K562 (cell line): ENCODE data around the gene UBXN4. TPM values are rescaled to one million over a fixed set of nuclear protein-coding genes. Genes with fewer than 3 reads are reported as not detected.

Source experiments
- AFF4 ChIP-seq: sonication (generic); formaldehyde crosslinking; IDR thresholded peaks from 2 replicates; pipeline ENCODE4 v1.8.0; 2023; ENCODE audit warnings: mild to moderate bottlenecking, missing genetic modification reagents
- ARID2 ChIP-seq: fragments of 450-650 bp; IDR thresholded peaks from 2 replicates; pipeline ENCODE4 v1.6.1; 2017; ENCODE audit warnings: antibody characterized with exemption, mild to moderate bottlenecking
- BCOR ChIP-seq: fragments of 450-650 bp; IDR thresholded peaks from 2 replicates; pipeline ENCODE4 v1.6.1; 2016
- ILK ChIP-seq: fragments of 450-650 bp; IDR thresholded peaks from 2 replicates; pipeline ENCODE4 v1.6.1; 2016; ENCODE audit warnings: missing genetic modification characterization, low read depth, mild to moderate bottlenecking, missing compliant biosample characterization, moderate library complexity, borderline replicate concordance
- KLF16 ChIP-seq: IDR thresholded peaks from 2 replicates; pipeline ENCODE4 v1.6.1; 2016; ENCODE audit warnings: antibody characterized with exemption
- LARP7 ChIP-seq: fragments of 450-650 bp; IDR thresholded peaks from 2 replicates; pipeline ENCODE4 v1.6.1; 2016
- NFIC ChIP-seq: fragments of 450-650 bp; IDR thresholded peaks from 2 replicates; pipeline ENCODE4 v1.6.1; 2017; ENCODE audit warnings: mild to moderate bottlenecking, inconsistent platforms
- NR1H2 ChIP-seq: sonication (generic); formaldehyde crosslinking; IDR thresholded peaks from 2 replicates; pipeline ENCODE4 v1.4.0; 2020; ENCODE audit warnings: mild to moderate bottlenecking, missing genetic modification reagents
- PHTF2 ChIP-seq: fragments of 250-450 bp; sonication (Bioruptor Pico); IDR thresholded peaks from 2 replicates; pipeline ENCODE4 v1.5.0; 2021; ENCODE audit warnings: mild to moderate bottlenecking
- POU5F1 ChIP-seq: fragments of 150-350 bp; IDR thresholded peaks from 2 replicates; pipeline ENCODE4 v1.6.1; 2014; ENCODE audit warnings: borderline replicate concordance, low read length, low read depth, mild to moderate bottlenecking; ENCODE audit not compliant: partially characterized antibody
- RFX1 ChIP-seq: fragments of 450-650 bp; IDR thresholded peaks from 2 replicates; pipeline ENCODE4 v1.6.1; 2016; ENCODE audit warnings: mild to moderate bottlenecking, moderate library complexity
- SMAD4 ChIP-seq: fragments of 250-450 bp; sonication (Bioruptor Pico); conservative IDR thresholded peaks from 2 replicates; pipeline ENCODE4 v1.8.0; 2021; ENCODE audit warnings: inconsistent platforms, mild to moderate bottlenecking, moderate library complexity
- ZBTB49 ChIP-seq: sonication (generic); formaldehyde crosslinking; IDR thresholded peaks from 2 replicates; pipeline ENCODE4 v1.8.0; 2022; ENCODE audit warnings: missing genetic modification reagents, mild to moderate bottlenecking, borderline replicate concordance
- ZC3H11A ChIP-seq: IDR thresholded peaks from 2 replicates; pipeline ENCODE4 v1.6.1; 2012; ENCODE audit warnings: low read depth, low read length, improper control_type of control experiment
- ZNF212 ChIP-seq: fragments of 450-650 bp; formaldehyde crosslinking; IDR thresholded peaks from 2 replicates; pipeline ENCODE4 v1.4.0; 2020; ENCODE audit warnings: mild to moderate bottlenecking
- ZNF217 ChIP-seq: sonication (generic); formaldehyde crosslinking; IDR thresholded peaks from 2 replicates; pipeline ENCODE4 v1.8.0; 2022; ENCODE audit warnings: mild to moderate bottlenecking, missing genetic modification reagents
- polyA plus RNA-seq, 8 experiments: library from polyadenylated mRNA; depleted of rRNA in 4 of 8; stranded (reverse) in 5 of 8; unstranded in 3 of 8; fragments of >200 nt; fragmentation: Nextera tagmentation in 2 of 8; fragmentation: Illumina TruSeq in 1 of 8; extraction: Ambion mirVana in 2 of 8; extraction: Trizol in 1 of 8; gene quantifications; 2 replicates each; pipeline versions ENCODE4 v1.2.1 to v1.2.3, GENCODE V29; 2011 to 2014; ENCODE audit warnings: inconsistent platforms in 1 of 8, missing spikeins in 1 of 8
- total RNA-seq, 7 experiments: library from RNA; depleted of rRNA in 6 of 7; stranded (reverse); fragments of >200 nt in 6 of 7; fragmentation: Illumina TruSeq in 2 of 7; extraction: Trizol in 2 of 7; gene quantifications; 2 replicates each; pipeline versions ENCODE4 v1.2.1 to v1.2.3, GENCODE V29; 2011 to 2021; ENCODE audit warnings: low replicate concordance in 1 of 7
- TF ChIP-seq, protein P1 (sequence below): IDR thresholded peaks from 2 replicates; pipeline ENCODE4 v1.6.1; 2011; ENCODE audit warnings: borderline replicate concordance, low read depth, mild to moderate bottlenecking, moderate library complexity, low read length; ENCODE audit not compliant: insufficient read depth, poor library complexity, severe bottlenecking
- TF ChIP-seq, protein P2 (sequence below), 2 experiments: fragments of 450-650 bp; conservative IDR thresholded peaks; 2 replicates each; pipeline ENCODE4 v1.6.1; 2017; ENCODE audit warnings: mild to moderate bottlenecking in 2 of 2, moderate library complexity in 2 of 2

The UBXN4 gene
- total and polyA plus RNA-seq, 9 of the 15 experiments (the other 6 are each of a cell fraction or from before 2014, with no cell fraction given) = 30.4 to 127 (median 55.3) TPM

GRCh38 chr2:135741395-135742324 lies at the start of gene UBXN4 (continued):
- TF ChIP-seq ZNF217 (CRISPR knock-in tag) (no peak), ZC3H11A (no peak), POU5F1 (no peak), BCOR (no peak), NR1H2 (CRISPR knock-in tag) (no peak), RFX1 (no peak), SMAD4 (CRISPR knock-in tag) (peak; percentile 75), ILK (tag) (no peak), ZNF212 (no peak), ZBTB49 (no peak), KLF16 (no peak), ARID2 (no peak), PHTF2 (CRISPR knock-in tag) (no peak), LARP7 (no peak), NFIC (0 out of 2 replicates have a peak, but pooled peaks have one; percentile 3), AFF4 (CRISPR knock-in tag) (peak; percentile 79; the same call in 1 of the 2 replicates)
- TF ChIP-seq, protein P1, sequence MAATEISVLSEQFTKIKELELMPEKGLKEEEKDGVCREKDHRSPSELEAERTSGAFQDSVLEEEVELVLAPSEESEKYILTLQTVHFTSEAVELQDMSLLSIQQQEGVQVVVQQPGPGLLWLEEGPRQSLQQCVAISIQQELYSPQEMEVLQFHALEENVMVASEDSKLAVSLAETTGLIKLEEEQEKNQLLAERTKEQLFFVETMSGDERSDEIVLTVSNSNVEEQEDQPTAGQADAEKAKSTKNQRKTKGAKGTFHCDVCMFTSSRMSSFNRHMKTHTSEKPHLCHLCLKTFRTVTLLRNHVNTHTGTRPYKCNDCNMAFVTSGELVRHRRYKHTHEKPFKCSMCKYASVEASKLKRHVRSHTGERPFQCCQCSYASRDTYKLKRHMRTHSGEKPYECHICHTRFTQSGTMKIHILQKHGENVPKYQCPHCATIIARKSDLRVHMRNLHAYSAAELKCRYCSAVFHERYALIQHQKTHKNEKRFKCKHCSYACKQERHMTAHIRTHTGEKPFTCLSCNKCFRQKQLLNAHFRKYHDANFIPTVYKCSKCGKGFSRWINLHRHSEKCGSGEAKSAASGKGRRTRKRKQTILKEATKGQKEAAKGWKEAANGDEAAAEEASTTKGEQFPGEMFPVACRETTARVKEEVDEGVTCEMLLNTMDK = no peak
- TF ChIP-seq, protein P2, sequence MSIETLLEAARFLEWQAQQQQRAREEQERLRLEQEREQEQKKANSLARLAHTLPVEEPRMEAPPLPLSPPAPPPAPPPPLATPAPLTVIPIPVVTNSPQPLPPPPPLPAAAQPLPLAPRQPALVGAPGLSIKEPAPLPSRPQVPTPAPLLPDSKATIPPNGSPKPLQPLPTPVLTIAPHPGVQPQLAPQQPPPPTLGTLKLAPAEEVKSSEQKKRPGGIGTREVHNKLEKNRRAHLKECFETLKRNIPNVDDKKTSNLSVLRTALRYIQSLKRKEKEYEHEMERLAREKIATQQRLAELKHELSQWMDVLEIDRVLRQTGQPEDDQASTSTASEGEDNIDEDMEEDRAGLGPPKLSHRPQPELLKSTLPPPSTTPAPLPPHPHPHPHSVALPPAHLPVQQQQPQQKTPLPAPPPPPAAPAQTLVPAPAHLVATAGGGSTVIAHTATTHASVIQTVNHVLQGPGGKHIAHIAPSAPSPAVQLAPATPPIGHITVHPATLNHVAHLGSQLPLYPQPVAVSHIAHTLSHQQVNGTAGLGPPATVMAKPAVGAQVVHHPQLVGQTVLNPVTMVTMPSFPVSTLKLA (conservative IDR thresholded peaks at IDR 0.05) = peak; percentile 41 to 79; a peak in 3 of 4 replicates
